AG08396 (cell line): ENCODE data around the gene TMEM175.
"Not testable (repeated sequence)": the region's sequence is repeated elsewhere in the genome, so short reads cannot be mapped to it uniquely, and the experiment has no call there.

Experiments used
- DNase-seq: peaks from one replicate; pipeline ENCODE4 v3.0.0; 2012; ENCODE audit warnings: low spot score, mixed read lengths

TMEM175 gene

DNA sequence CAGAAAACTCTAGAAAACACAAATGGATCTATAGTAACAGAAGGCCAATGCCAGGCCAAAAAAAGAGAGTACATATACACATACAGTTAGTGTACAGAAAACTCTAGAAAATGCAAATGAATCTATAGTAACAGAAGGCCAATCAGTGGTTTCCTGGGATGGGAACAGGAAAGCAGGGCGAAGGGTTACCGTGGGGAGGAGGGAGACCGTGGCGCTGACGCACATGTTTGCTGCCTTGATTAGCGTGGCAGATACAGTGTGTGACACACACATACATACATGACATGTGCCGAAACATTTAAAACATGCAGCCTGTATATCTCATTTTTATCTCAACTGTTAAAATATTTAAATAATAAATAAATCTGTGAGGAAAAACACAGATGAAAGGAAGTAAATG lies 14.8 kb upstream of the TMEM175 start:
- no peak for DNase-seq

DNA sequence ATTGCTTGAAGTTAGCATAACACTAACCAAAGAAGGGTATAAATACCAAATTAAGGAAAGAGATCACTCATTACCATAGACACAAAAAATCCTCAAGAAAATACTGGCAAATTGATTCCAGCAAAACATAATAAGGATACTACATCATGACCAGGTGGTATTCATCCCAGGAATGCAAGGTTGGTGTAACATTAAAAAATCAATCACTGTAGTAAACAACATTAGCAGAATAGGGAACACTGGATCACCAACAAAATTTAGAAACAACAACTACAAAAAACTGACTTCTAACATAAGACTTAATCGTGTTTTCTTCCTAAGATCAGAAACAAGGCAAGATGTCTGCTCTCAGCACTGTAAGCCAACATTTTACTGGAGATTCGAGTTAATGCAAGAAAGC lies 14.3 kb upstream of the TMEM175 start:
- DNase-seq = no peak

- not testable (repeated sequence) for DNase-seq
These were observed 13.7 kb upstream of the TMEM175 start for GRCh38 chr4:918591-918990.

DNA sequence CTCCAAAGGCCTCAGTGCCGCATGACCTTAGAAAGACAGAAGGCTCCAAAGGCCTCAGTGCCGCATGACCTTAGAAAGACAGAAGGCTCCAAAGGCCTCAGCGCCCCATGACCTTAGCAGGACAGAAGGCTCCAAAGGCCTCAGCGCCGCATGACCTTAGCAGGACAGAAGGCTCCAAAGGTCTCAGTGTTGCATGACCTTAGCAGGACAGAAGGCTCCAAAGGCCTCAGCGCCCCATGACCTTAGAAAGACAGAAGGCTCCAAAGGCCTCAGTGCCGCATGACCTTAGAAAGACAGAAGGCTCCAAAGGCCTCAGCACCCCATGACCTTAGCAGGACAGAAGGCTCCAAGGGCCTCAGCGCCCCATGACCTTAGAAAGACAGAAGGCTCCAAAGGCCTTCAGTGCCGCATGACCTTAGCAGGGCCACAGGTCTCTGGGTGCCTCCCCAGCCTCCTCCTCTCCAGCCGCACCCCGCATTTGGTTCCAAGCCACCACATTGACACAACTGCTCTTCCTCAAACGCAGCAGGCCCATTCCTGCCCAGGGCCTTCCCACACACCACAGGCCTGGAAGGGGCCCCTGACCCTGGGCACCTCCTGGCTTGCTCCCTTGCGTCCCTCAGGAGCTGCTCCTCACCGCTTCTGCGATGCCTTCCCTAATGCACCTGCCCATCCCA lies 13.1 kb upstream of the TMEM175 start:
- not testable (repeated sequence) for DNase-seq

GRCh38 chr4:921830-922331 lies 10.4 kb upstream of the TMEM175 start:
- DNase-seq = no peak

- peak; percentile 49 for DNase-seq
These were observed 7.9 kb upstream of the TMEM175 start for GRCh38 chr4:924107-925096.

DNA sequence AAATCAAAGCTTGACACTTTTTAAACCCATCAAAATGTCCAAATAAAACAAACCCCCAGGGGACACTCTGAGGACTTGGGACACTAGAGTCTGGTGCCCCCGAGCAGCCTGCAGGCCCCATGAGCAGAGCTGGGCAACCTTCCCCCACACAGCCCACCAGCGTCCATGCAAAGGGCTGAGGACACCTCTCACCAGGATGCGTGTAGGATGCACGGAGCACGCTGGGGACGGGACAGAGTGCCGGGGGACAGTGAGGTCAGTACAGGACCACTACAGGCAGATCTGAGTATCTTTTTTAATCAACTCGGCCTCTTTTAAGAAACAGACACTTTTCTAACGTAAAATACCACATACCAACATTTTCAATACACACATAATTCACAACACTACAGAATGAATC lies 7.1 kb upstream of the TMEM175 start:
- DNase-seq = no peak

- no peak for DNase-seq
These were observed 6.3 kb upstream of the TMEM175 start for GRCh38 chr4:925771-926500.

GRCh38 chr4:926538-926937 lies 5.7 kb upstream of the TMEM175 start:
- no peak for DNase-seq

DNA sequence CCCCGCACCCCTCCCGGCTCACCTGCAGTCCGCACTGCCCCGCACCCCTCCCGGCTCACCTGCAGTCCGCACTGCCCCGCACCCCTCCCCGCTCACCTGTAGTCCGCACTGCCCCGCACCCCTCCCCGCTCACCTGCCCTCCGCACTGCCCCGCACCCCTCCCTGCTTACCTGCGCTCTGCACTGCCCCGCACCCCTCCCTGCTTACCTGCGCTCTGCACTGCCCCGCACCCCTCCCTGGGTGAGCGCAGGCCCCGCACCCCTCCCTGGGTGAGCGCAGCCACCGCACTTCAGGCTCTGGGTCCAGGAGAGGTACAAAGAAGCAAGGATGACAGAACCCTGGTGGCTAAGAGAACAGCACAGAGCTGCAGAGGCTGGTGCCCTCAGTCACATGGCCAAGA lies 4.7 kb upstream of the TMEM175 start:
- DNase-seq = not testable (repeated sequence)

DNA sequence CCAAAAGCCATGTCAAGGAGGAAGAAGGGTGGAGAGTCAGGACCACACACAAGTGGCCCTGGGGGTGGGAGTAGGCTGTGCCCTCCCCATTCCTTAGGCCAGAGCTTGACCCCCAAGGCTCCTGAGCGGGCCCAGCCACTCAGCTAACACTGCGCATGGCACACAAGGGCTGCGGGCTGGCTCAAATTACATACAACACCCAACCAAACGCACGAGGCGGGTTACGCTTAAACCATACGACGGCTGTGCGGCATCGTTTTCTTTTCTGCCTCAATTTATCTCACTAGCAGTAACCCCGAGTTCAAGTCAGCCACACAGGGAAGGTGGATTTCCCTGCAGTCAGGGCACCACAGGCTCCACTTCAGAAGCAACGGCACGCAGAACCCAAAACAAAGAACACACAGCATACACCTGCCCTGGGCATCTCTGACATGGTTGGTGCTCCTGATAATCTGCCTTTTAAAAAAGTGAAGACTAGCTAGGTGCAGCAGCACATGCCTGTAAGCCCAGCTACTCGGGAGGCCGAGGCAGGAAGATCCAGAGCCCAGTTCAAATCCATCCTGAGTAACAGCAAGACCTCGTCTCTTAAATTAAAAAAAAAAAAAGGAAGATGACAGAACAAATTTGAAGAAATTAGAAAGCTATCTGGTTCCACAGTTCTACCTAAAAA lies 3.0 kb upstream of the TMEM175 start:
- DNase-seq = no peak

- no peak for DNase-seq
These were observed 2.2 kb upstream of the TMEM175 start for GRCh38 chr4:930028-930551.

- no peak for DNase-seq
These were observed 1.4 kb upstream of the TMEM175 start for GRCh38 chr4:930827-931193.

DNA sequence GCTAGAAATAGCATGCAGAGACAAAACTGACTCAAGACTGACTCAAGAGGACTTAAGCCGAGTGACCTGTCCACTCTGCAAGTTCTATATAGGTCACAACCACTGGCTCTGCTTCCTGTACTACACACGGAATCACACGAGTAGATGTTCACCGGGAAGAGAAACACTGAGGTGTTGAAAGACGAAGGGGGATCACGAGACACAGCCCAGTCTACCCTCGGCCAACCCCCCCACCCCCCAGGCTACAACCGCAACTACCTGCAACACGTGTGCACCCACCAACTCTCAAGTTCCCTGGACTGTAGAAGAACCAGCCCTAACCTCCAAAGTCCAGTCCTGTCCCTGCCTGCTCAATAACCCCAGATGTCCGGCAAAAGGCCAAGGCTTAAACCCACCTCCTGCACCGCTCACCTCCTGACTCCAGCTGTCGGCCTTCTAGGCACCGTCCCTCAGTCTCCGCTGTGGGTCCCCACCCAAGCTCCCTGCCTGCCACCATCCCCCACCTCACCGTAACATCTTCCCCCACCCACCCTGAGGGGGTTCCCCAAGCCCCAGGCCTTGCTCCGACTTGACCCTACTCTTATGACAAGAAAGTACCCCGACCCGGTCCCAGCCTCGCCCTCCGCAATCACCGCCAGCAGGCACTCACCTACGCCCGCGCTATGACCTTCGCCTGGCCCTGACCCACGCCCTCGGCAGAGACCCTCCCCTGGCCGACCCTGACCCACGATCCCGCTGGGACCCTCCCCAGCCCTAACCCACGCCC lies 883 bp upstream of the TMEM175 start:
- peak; percentile 85 for DNase-seq

- DNase-seq = no peak
These were observed 432 bp downstream of the TMEM175 start for GRCh38 chr4:932713-933070.

DNA sequence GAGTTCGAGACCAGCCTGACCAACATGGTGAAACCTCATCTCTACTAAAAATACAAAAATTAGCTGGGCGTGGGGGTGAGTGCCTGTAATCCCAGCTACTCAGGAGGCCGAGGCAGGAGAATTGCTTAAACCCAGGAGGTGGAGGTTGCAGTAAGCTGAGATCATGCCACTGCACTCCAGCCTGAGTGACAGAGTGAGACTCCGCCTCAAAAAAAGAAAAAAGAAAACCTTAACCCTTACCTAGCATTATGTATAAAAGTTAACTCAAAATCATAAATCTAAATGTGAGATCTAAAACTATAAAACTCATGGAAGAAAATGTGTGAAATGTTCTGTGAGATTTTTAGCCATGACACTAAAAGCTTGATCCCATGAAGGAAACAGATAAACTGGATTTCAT lies 7.2 kb downstream of the TMEM175 start:
- DNase-seq = not testable (repeated sequence)

- no peak for DNase-seq
These were observed 13.2 kb downstream of the TMEM175 start for GRCh38 chr4:945274-946102.

GRCh38 chr4:946103-946450 lies 13.8 kb downstream of the TMEM175 start:
- no peak for DNase-seq

DNA sequence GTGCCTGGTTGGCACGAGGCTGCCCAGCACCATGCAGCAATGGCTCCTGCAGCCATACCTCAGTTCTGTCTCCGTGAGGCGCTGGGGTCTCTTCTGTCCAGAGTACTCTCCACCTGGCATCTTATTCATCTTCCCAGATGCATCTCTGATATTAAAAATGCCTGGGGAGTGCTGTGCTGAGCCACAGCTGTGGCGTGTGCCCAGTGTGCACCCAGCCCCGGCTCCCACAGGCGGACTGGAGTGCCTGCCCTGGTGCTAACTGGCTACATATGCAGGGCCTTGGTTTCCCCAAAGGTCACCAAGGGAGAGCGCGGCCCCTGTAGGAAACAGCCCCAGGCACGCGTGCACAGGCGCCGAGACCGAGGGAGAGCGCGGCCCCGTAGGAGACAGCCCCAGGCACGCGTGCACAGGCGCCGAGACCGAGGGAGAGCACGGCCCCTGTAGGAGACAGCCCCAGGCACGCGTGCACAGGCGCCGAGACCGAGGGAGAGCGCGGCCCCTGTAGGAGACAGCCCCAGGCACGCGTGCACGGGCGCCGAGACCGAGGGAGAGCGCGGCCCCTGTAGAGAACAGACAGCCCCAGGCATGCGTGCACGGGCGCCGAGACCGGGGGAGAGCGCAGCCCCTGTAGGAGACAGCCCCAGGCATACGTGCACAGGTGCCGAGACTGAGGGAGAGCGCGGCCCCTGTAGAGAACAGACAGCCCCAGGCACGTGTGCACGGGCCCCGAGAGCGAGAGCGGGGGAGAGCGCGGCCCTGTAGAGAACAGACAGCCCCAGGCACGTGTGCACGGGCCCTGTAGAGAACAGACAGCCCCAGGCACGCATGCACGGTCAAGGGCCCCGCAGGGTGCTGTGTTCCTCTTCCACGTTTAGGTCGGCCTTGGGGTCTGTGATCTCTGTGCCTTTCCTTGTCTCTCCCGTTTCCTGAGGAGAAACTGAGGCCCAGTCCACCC lies 14.5 kb downstream of the TMEM175 start:
- no peak for DNase-seq
